GM21423 (cell line): Measurements from ENCODE around the gene BLMH.

ENCODE experiments used
- ATAC-seq: cut with Tn5 transposase; IDR thresholded peaks from one replicate; pipeline ENCODE4 v1.9.1; 2021; ENCODE audit warnings: mild to moderate bottlenecking, moderate library complexity; ENCODE audit not compliant: unreplicated experiment

The BLMH gene

DNA sequence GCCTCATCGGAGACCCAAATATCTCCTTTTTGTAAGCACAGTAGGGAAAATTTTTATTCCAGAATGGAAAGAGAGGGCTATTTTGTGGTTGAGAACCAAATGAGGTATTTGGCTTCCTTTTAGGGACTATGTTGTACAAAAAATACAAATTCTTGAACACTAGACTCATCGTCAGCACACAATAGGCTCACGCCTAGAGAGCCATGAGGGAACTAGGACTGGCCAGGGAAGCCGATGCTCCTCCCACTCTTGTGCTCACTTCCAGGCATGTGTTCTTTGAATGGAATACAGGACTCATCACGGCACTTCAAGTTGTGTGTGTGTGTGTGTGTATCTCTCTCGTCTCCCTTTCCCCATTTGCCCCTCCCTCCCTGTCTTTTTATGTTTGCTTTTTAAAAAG is 17.8 kb upstream of the BLMH start:
- ATAC-seq = no peak

DNA sequence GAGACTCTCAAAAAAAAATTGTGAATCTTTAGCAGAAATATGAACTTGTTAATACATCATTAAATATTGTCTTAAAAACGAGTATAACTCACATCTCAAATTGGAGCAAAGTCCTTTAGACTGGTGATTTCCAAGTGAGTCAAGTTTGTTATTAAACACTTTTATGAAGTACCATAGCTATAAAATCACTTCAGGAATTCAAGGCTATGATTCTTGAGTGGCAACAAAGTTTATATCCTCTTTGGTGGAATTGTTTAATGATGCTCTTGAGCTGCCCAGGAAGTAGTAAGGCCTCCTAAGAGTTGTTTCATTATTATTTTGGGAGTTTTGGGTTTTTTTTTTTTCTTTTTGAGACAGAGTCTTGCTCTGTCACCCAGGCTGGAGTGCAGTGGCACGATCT is 16.7 kb upstream of the BLMH start:
- no peak for ATAC-seq

- no peak for ATAC-seq
These were observed 13.0 kb upstream of the BLMH start for GRCh38 chr17:30304778-30305177.

DNA sequence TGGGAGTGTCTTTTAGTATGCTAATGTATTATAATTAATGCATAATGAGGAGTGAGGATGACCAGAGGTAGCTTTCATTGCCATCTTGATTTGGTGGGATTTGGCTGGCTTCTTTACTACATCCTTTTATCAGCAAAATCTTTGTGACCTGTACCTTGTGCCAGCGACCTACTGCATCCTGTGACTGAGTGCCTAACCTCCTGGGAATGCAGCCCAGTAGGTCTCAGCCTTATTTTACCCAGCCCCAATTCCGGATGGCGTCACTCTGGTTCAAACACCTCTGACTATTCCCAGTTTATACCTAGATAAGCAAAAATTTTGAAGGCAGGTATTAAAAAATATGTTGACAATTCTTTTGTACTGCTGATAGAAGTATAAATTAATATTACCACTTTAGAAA is 10.5 kb upstream of the BLMH start:
- ATAC-seq = no peak

DNA sequence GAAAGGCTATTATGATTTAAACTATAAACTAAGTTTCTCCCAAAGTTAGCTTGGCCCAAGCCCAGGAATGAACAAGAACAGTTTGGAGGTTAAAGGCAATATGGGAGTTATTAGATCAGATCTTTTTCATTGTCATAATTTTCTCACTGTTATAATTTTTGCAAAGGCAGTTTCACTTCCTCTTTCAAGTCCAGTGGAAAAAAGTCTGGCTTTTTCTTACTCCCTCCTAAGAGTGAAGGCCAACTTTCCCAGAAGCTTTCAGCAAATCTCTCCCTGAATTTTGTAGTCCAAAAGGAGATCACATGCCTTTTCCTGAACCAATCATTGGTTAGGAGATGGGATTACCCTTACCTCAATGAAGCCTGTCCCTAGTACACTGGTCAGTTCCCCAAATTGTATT is 9.1 kb upstream of the BLMH start:
- ATAC-seq = no peak

GRCh38 chr17:30299000-30299399 is 7.3 kb upstream of the BLMH start:
- no peak for ATAC-seq

- no peak for ATAC-seq
These were observed 6.0 kb upstream of the BLMH start for GRCh38 chr17:30297715-30298114.

DNA sequence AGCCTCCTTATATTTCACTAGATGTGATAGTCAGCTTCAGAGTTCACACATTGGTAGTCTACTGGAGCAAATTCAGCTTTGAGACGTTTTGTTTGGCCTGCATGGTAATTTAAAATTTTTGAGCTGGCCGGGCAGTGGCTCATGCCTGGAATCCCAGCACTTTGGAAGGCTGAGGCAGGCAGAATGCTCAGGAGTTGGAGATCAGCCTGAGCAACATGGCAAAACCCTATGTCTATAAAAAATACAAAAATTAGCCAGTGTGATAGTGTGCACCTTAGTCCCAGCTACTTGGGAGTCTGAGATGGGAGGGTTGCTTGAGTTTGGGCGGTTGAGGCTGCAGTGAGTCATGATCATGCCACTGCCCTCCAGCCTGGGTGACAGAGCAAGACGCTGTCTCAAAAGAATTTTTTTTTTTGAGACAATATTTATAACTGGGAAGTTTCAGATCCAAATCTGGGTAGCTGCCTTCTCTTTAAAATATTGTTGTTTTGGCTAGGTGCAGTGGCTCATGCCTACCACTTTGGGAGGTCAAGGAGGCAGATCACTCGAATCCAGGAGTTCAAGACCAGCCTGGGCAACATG is 4.8 kb upstream of the BLMH start:
- ATAC-seq = no peak

- ATAC-seq = peak; percentile 14
These were observed 628 bp upstream of the BLMH start for GRCh38 chr17:30292286-30292858.

GRCh38 chr17:30290696-30291542 is 825 bp downstream of the BLMH start:
- ATAC-seq = peak; percentile 43

- ATAC-seq = no peak
These were observed 1.7 kb downstream of the BLMH start for GRCh38 chr17:30290077-30290476.

DNA sequence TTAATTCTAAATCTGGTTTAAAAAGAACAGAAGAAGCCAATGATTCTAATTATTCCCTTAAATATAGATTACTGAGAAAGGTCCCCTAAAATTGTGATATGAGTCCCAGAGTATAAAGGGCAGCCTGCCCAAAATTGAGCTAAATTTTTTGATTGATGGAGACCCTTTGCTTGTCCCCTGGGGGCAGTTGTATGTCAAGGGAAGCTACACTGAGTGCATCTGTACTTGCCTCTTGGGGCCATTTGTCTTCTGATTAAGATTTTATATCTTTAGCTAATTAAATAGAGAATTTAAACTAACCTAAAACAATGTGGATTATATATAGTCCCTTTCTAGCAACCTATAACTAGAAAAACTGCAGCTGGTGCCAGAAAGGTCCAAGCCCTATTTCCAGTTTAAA is 12.6 kb downstream of the BLMH start:
- no peak for ATAC-seq

- ATAC-seq = no peak
These were observed 13.7 kb downstream of the BLMH start for GRCh38 chr17:30278032-30278431.

DNA sequence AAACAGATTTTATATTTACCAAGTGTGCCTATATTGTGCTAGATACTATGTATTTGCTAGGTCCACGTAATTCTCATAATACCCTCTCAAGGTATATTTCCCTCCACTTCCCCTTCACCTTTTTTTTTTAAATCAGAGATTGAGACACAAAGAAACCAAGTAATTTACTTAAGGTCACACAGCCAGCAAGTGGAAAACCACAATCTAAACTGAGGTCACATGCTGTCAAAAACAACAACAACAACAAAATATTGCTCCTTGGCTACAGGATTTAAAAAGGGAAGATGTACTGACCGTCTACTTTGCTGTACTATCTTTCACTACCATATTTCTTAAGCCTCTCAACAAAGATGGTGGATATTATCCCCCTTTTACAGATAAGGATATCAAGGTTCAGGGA is 15.8 kb downstream of the BLMH start:
- ATAC-seq = no peak

DNA sequence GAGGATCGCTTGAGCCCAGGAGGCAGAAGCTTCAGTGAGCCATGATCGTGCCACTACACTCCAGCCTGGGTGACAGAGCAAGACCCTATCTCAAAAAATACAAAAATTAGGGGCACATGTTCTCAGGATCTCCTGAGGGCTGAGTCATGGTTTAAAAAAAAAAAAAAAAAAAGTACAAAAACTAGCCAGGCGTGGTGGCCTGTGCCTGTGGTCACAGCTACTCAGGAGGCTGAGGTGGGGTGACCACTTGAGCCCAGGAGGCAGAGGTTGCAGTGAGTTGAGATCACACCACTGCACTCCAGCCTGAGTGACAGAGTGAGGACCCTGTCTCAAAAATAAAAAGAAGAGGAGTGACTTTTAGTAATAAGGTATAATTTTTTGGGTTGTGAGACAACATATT is 16.9 kb downstream of the BLMH start:
- no peak for ATAC-seq

GRCh38 chr17:30273373-30273772 is 18.4 kb downstream of the BLMH start:
- no peak for ATAC-seq

DNA sequence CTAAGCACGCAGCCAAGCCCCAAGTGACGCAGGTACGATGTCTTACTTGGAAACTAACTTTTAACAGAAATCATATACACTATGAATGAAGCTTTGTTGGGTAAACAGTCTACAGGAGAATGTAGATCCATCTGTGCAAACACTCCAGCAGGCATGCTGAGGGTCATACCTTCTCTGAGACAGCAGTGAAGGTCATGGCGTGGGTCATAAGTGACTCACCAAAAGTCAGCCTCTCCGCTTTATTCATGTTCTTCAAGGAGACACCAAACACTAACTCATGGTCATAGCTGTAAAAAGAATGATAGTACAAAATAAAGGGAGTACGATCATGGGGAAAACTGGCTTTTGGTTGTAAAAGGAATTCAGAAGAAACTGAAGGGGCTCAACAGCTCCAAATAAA is 20.6 kb downstream of the BLMH start:
- ATAC-seq = no peak

GRCh38 chr17:30267625-30268024 is 24.1 kb downstream of the BLMH start:
- no peak for ATAC-seq

- ATAC-seq = no peak
These were observed 28.0 kb downstream of the BLMH start for GRCh38 chr17:30263552-30264333.

GRCh38 chr17:30256756-30257506 is 34.8 kb downstream of the BLMH start:
- ATAC-seq = no peak

DNA sequence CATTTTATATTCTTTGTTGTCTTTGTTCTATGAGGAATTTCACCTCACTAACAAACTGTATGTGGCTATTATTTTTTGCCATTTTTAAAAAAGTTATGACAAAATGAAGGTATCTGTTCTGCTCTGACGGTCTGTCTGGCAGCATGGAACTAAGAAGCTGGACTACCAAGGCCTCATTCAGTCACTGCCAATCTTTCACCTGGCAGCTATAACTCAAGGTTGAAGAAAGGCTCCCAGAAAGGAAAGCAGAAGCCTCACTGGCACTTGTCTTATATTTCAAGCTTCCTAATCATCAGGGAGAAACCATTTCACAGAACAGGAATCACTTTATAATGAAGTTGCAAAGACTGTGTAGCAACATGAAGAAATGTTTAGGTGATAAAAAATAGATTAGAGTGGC is 37.6 kb downstream of the BLMH start:
- ATAC-seq = no peak
